HG02763 (cell line): ENCODE data around the gene HNRNPLL.

Experiments used
- ATAC-seq: cut with Tn5 transposase; IDR thresholded peaks from one replicate; pipeline ENCODE4 v1.9.1; 2021; ENCODE audit warnings: mild to moderate bottlenecking, moderate library complexity; ENCODE audit not compliant: unreplicated experiment

The HNRNPLL gene

DNA sequence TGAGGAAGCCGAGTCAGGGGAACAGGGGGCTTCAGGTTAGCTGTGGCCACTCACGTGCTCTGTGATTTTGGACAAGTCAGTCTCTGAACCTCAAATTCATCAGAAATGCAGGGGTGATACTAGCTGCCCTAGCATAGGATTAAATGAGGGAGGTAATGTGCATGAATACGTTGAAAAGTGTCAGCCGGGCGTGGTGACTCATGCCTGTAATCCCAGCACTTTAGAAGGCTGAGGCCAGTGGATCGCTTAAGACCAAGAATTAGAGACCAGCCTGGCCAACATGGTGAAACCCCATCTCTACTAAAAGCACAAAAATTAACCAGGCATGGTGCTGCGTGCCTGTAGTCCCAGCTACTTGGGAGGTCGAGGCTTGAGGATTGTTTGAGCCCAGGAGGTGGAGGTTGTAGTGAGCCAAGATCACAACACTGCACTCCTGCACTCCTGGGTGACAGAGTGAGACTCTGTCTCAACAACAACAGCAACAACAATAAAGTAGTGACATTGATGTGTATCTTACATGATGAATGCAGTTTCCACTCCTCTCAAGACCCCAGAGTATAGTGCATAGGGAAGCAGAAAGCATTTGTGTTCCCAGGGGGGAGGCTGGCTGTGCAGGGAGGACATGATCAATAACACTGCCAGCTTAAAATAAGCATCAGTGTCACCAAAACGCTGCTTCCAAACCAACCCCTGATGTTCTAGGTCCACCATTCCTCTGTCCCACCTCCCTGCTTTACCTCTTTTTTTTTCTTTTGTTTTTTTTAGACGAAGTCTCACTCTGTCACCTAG, 68.8 kb downstream of the HNRNPLL start:
- no peak for ATAC-seq

DNA sequence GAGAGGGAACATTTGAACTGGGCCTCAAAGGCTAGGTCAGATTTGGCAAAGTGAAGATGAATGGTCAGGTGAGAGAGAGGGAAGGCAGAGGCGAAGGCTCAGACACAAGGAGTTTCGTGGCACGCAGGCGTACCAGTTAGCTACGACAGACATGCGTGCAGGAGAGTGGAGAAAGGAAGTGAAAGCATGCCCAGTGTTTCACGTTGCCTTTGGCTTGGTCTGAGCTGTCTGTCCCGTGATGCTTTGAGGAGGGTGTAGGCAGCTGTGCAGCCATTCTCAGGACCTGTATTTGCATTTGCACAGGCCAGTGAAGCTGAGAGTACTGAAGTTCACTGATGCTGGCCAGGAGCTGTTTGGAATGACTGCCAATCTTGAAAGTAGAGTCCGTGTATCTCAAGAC, 69.5 kb downstream of the HNRNPLL start:
- peak; percentile 98 for ATAC-seq

DNA sequence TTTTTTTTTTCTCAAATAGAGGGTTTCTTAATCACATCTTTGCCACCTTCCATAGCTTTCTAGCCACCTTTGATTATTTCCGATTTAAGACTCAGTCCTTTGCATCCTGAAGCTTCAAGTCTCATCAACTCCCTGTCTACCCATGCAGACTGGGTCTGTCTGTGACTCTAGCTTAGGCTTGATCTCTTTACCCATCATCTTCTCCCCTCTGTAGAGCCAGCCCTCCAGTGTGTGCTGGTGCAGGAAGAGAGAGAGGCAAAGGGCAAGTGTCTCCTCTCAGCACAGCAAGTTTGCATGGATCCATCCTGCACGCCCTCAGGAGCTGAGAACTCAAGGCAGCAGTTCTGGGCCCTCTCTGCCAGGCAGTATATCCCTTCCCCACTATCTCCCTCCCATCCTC, 70.4 kb downstream of the HNRNPLL start:
- no peak for ATAC-seq

DNA sequence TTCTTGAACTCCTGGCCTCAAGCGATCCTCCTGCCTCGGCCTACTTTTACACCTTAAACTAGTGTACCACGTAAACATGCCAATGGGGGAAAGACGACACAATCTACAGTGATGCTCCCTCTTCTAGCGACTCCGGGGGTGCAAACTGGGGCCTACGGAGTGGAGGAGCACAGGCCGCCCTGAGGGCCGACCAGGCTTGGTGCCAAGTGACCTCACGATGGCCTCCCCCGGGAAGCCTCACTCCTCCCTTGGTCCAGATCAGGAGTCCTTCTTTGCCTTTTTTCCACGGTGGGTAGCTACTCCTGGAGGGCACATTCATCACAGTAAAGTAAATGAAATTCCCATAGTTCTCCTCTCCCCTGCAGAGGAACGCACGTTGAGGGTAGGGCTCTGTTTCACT, 73.5 kb downstream of the HNRNPLL start:
- no peak for ATAC-seq

DNA sequence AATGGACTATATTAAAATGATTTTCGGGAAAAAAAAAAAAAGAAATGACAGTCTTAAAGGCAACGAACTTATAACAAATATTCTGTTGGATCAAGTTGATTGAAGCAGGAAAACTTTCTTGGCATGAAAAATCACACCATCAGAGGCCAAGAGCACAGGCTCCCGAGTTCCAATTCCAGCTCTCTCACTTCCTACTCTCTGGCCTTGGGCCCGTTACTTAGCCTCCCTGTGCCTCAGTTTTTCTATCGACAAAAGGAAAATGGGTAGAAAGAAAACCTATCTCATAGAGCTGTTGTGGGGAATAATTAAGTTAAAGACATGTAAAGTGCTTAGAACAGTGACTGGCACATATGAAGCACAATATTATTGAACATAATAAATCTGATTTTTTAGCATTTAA, 74.2 kb downstream of the HNRNPLL start:
- ATAC-seq = no peak

DNA sequence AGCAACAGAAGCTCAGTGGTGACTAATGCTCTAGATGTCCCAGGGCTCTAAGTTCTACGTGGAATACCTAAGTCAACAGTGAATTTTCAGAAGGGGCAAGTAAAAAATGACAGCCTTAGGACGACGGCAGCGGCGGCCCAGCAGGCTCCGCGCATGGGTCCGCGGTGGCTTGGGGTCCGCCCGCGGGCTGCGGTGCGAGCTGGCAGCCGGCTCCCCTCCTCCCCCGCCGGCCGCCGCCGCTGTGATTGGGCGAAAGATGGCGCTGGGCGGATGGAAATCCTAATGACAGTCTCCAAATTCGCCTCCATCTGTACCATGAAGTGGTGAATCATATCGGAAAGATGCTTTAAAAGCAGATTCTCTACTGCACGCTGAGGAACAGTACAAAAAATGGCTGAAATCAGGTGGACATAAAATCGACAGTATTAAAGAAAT, 74.7 kb downstream of the HNRNPLL start:
- ATAC-seq = no peak

DNA sequence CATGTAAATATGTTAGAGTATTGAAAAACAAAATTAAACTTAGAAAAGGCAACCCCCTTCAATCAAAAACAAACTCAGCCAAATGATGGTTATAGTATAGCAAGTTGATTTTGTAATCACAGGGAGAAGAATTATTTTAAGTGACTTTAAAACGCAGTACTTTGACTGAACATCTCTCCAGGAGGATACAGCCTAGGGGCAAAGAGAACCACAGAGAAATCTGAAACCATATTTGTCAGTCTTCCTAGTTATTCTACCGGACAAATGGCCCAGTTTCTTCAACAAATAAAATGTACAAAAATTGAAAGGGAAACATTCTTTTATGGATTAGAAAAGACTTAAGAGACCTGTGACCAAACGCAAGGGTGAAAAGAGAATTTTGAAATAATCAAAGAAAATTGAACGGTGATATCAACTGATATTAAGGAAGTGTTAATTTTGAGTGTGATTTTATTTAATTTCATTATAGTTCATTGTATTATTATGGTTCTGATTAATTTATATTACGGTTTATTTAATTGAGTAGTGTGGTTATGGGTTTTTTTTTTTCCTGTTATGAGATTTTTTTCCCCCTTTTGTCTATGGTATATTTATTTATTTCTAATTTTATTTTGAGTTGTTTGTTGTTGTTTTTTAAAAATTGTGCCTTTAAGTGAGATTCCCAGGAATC, 75.3 kb downstream of the HNRNPLL start:
- ATAC-seq = no peak

DNA sequence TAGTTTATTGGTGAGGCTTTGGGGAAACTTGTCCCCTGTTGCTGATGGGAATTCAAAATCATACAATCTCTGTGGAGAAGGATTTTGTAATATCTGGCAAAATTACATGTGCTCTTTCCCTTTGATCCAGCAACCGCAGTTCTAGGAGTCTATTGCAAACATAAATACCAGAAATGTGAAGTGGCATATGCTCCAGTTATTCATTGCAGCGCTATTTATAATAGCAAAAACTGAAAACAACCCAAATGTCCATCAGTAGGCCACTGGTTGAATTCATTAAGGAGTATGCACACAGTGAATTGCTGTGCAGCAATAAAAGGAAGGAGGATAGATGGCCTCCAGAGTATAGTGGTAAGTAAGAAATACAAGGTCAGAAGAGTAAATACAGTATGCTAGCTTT, 76.5 kb downstream of the HNRNPLL start:
- no peak for ATAC-seq

DNA sequence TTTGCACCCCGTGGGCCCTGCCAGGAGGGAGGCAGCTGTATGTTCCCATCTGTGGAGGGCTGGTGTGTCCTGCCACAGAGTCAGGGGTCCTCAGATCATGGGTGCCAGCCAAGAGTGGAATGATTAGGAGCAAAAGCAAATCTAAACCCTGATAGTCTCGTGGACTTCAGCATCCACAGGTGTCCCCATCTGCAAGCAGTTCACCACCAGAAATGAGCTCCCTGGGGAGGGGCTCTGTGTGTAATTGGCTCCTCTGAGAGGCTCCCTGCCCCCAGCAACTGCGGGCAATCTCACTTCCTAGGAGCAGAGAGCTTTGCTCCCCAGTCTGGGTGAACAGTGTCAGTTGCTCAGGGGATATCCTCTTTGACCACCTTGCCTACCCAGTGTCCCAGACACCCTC, 78.1 kb downstream of the HNRNPLL start:
- ATAC-seq = no peak

DNA sequence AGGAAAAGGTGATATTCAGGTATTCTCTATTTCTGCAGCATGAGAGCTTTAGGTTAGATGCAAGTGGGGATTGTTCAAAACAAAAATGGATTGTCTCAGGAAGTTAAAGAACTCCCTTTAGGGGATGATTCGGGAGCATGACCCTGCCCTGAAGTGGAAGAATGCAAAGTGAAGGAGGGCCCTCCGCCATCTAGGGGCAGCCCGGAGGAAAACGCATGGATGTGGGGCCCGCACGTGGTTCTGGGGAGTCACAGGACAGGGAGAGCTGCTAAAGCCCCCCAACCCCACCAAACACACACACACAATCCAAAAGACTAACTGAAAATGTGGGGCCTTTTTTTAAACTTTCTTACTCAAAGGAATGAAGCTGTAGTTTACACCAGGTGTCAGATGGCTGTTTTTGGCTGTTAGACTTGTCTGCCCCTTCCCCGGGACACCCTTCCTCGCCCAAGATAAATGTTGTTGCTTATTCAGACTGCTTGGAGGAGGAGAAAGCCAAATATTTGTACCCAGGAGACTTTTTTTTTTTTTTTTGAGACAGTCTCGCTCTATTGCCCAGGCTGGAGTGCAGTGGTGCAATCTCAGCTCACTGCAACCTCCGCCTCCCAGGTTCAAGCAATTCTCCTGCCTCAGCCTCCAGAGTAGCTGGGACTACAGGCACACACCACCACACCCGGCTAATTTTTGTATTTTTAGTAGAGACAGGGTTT, 78.8 kb downstream of the HNRNPLL start:
- no peak for ATAC-seq

DNA sequence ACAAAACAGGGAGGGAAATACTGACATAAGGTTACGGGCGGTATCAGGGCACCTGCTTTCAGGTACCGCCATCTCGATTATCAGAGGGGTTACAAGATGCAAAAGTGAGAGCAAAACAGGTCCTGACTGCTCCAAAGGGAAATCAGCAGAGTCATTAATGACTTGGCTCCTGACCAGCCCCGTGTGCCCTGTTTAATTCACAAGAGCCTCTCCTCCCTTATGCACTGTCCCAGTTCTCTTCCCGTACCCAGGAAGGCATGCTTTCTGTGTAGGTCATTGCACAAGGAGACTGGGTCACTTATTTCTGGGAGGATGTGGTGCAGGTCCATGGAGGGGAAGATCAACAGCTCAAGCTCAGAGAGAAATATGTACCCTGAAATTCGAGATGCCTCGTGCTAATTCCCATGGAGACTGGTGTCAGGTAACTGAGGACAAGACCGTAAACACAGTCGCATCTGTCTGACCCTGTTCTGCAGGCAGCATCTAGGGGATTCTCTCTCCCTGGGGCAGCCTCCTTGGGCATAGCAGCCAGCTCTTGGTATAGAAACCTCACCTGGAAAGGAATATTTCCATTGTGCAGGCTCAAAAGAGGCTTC, 79.9 kb downstream of the HNRNPLL start:
- no peak for ATAC-seq

DNA sequence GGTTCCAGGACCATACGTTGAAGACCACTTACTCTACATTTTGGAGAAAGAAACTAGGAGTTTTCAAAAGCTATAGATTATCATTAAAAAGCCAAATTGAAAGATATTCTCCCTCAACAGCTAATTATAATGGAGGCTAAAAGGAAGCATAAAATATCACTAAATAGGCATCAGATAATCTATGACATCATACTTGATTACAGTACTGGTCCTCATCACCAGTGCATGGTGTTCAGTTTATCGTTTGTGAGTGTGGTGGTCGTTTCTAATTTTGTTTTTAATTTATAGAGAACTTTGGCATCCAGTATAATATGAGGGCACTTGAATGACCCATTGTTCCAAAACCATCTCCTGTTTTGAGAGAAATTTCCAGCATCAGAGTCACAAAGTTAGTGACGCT, 80.9 kb downstream of the HNRNPLL start:
- no peak for ATAC-seq

DNA sequence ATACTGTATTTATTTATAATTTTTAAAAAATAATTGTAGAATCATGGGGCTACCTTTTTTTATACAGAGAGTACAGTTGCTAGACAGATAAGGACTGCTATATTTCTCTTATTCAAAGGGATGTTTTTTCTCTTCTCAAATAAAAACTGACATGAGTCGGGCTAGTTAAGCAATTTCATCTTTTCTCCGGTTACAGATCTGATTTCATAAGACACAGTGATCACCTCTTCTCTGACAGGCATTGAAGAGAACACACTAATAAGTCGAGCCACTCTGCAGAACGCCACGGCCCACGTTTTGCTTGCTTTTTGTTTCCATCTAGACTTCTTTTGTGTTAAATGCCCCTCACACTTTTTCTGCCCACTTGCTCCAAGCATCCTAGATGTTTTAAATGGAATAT, 85.4 kb downstream of the HNRNPLL start:
- ATAC-seq = no peak

DNA sequence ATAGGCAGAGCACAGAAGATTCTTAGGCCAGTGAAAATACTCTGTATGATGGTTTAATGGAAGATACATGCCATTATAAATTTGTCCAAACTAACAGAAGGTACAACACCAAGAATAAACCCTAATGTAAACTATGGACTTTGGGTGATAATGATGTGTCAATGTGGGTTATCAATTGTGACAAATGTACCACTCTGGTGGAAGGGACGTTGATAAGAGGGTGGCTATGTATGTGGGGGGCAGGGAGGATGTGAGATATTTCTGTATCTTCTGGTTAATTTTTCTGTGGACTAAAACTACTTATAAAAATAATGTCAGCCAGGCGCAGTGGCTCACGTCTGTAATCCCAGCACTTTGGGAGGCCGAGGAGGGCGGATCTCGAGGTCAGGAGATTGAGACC, 86.2 kb downstream of the HNRNPLL start:
- no peak for ATAC-seq

DNA sequence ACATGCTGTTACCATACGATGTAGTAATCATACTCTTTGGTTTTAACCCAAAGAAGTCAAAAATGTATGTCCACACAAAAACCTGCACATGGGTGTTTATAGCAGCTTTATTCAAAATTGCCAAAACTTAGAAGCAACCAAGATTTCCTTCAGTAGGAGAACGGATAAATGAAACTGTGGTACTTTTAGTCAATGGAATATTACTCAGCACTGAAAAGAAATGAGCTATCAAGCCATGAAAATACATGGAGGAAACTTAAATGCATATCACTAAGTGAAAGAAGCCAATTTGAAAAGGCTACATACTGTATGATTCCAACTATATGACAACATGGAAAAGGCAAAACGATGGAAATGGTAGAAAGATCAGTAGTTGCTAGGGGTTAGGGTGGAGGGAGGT, 86.6 kb downstream of the HNRNPLL start:
- no peak for ATAC-seq

DNA sequence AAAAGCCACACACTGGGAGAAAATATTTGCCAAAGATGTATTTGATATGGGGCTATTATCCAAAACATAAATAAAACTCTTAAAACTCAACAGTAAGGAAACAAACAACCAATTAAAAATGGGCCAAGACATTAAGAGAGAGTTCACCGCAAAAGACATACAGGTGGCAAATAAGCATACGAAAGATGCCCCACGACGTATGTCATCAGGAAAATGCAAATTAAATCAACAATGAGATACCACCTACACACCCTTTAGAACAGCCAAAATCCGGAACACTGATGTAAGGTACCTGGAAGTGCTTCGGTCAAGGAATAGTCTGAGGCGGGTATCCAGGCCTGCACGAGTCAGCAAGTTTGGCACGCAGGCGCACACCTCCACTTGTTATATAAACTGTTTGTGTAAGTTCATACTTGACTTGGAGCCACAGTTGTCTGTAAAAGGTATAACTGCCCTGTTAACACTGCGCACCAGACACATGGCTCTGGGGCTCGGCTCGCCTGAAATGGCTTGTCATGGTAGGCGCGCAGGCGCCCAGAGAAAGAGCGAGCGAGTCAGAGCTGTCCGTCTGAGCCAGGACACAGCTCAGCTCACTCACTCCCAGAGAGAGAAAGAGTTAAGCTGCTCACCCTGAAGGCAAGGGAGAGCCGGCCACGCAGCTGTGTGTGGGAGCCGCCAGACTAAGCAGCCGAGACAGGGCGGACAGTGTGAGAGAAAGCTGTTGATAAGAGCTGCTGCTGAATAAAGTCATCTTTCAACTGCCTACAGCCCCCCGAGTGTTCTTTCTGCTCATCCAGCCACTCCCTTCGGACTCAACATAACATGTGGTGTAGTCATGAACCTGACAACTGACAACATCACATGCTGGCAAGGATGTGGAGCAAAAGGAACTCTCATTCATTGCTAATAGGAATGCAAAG, 87.3 kb downstream of the HNRNPLL start:
- no peak for ATAC-seq

DNA sequence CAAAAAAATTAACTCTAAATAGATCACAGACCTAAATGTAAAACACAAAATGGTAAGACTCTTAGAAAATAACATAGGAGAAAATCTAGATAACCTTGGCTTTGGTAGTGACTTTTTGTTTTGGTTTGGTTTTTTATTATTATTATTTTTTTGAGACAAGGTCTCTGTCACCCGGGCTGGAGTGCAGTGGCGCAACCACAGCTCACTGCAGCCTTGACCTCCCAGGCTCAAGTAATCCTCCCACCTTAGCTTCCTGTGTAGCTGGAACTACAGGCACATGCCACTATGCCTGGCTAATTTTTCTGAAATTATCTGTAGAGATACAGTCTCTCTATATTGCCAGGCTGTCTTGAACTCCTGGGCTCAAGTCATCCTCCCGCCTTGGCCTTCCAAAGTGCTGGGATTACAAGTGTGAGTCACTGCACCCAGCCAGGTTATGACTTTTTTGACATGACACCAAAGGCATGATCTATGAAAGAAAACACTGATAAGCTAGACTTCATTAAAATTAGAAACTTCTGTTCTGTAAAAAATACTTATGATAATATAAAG, 88.0 kb downstream of the HNRNPLL start:
- ATAC-seq = no peak

DNA sequence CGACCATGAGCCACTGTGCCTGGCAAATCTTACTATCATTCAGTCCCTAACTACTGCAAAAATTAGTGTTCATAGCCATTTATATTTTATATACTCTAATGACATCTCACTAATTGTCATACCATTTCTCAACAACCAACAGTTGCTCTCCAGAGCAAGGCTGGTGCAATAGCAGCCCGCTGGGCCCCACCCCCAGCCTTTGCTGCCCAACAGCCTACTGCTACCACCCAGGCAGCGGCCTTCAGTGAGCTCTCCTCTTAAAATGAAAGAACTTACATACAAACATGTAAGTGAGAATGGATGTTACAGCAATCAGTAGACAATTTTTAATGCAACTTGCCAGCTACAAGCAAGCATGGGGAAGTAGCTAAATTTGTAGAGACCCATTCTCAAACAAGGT, 90.5 kb downstream of the HNRNPLL start:
- ATAC-seq = no peak
